Ishikawa (cell line): ENCODE data around the gene GATAD2B.

Experiments used
- CEBPB ChIP-seq: IDR thresholded peaks from 2 replicates; pipeline ENCODE4 v1.6.1; 2012
- CREB1 ChIP-seq: IDR thresholded peaks from 2 replicates; pipeline ENCODE4 v1.6.1; 2012; ENCODE audit warnings: low read depth
- EGR1 ChIP-seq: IDR thresholded peaks from 2 replicates; pipeline ENCODE4 v1.6.1; 2012
- EP300 ChIP-seq: IDR thresholded peaks from 2 replicates; pipeline ENCODE4 v1.6.1; 2012; ENCODE audit warnings: borderline replicate concordance
- FOXM1 ChIP-seq: IDR thresholded peaks from 2 replicates; pipeline ENCODE4 v1.6.1; 2012; ENCODE audit warnings: low read depth, borderline replicate concordance
- NFIC ChIP-seq: IDR thresholded peaks from 2 replicates; pipeline ENCODE4 v1.6.1; 2012
- RAD21 ChIP-seq: IDR thresholded peaks from 2 replicates; pipeline ENCODE4 v1.6.1; 2012; ENCODE audit warnings: low read depth
- TAF1 ChIP-seq: IDR thresholded peaks from 2 replicates; pipeline ENCODE4 v1.6.1; 2012; ENCODE audit warnings: low read depth, mild to moderate bottlenecking
- TCF12 ChIP-seq: IDR thresholded peaks from 2 replicates; pipeline ENCODE4 v1.6.1; 2012; ENCODE audit warnings: low read depth
- TEAD4 ChIP-seq: IDR thresholded peaks from 2 replicates; pipeline ENCODE4 v1.6.1; 2012
- YY1 ChIP-seq: IDR thresholded peaks from 2 replicates; pipeline ENCODE4 v1.6.1; 2012; ENCODE audit warnings: low read depth
- ZBTB7A ChIP-seq: IDR thresholded peaks from 2 replicates; pipeline ENCODE4 v1.6.1; 2012; ENCODE audit warnings: low read depth
- TF ChIP-seq, protein P1 (sequence below): IDR thresholded peaks from 2 replicates; pipeline ENCODE4 v1.6.1; 2012
- TF ChIP-seq, protein P2 (sequence below): IDR thresholded peaks from 2 replicates; pipeline ENCODE4 v1.6.1; 2012; ENCODE audit warnings: low read depth, mild to moderate bottlenecking
- TF ChIP-seq, protein P3 (sequence below): IDR thresholded peaks from 2 replicates; pipeline ENCODE4 v1.6.1; 2012

GATAD2B gene

DNA sequence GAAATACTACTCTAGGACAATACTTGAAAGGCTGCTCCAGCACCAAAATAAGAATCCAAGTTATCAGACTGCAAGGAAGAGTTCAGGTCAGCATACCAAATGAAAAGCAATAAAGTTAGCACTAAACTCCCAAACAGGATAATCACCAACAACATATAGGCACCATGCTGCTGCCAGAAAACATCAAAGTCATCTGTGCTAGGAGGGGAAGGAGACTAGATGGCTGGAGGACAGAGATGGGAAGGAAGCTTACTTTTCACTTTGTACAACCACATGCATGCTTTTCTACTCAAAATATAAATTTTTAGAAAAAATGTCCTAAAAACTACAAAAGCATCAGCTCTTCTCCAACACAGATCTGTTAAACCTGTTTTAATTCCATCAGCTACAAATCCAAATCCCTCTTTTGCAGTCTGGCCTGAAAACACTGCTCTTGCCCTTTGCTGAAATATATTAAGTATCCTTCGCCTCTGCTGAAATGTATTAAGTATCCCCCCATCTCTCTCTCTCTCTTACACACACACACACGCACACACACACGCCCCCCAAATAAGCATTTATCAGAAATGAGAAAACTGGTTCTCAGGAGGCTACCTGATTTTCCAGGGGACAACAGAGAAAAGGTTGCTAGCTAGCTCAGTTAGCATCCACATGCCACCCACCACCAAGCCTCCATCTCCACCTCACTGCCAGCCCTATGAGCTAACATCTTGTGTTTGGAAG lies 1.5 kb downstream of the GATAD2B start:
- TF ChIP-seq EGR1: no peak
- TF ChIP-seq CREB1: no peak
- TF ChIP-seq, protein P1, sequence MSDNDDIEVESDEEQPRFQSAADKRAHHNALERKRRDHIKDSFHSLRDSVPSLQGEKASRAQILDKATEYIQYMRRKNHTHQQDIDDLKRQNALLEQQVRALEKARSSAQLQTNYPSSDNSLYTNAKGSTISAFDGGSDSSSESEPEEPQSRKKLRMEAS: no peak
- TF ChIP-seq NFIC: no peak
- no peak for TF ChIP-seq TAF1
- TF ChIP-seq YY1: no peak
- TF ChIP-seq, protein P2, sequence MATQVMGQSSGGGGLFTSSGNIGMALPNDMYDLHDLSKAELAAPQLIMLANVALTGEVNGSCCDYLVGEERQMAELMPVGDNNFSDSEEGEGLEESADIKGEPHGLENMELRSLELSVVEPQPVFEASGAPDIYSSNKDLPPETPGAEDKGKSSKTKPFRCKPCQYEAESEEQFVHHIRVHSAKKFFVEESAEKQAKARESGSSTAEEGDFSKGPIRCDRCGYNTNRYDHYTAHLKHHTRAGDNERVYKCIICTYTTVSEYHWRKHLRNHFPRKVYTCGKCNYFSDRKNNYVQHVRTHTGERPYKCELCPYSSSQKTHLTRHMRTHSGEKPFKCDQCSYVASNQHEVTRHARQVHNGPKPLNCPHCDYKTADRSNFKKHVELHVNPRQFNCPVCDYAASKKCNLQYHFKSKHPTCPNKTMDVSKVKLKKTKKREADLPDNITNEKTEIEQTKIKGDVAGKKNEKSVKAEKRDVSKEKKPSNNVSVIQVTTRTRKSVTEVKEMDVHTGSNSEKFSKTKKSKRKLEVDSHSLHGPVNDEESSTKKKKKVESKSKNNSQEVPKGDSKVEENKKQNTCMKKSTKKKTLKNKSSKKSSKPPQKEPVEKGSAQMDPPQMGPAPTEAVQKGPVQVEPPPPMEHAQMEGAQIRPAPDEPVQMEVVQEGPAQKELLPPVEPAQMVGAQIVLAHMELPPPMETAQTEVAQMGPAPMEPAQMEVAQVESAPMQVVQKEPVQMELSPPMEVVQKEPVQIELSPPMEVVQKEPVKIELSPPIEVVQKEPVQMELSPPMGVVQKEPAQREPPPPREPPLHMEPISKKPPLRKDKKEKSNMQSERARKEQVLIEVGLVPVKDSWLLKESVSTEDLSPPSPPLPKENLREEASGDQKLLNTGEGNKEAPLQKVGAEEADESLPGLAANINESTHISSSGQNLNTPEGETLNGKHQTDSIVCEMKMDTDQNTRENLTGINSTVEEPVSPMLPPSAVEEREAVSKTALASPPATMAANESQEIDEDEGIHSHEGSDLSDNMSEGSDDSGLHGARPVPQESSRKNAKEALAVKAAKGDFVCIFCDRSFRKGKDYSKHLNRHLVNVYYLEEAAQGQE: no peak
- no peak for TF ChIP-seq TCF12
- no peak for TF ChIP-seq TEAD4
- TF ChIP-seq, protein P3, sequence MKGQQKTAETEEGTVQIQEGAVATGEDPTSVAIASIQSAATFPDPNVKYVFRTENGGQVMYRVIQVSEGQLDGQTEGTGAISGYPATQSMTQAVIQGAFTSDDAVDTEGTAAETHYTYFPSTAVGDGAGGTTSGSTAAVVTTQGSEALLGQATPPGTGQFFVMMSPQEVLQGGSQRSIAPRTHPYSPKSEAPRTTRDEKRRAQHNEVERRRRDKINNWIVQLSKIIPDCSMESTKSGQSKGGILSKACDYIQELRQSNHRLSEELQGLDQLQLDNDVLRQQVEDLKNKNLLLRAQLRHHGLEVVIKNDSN: no peak
- no peak for TF ChIP-seq RAD21
- no peak for TF ChIP-seq EP300
- no peak for TF ChIP-seq FOXM1
- no peak for TF ChIP-seq ZBTB7A
- no peak for TF ChIP-seq CEBPB

DNA sequence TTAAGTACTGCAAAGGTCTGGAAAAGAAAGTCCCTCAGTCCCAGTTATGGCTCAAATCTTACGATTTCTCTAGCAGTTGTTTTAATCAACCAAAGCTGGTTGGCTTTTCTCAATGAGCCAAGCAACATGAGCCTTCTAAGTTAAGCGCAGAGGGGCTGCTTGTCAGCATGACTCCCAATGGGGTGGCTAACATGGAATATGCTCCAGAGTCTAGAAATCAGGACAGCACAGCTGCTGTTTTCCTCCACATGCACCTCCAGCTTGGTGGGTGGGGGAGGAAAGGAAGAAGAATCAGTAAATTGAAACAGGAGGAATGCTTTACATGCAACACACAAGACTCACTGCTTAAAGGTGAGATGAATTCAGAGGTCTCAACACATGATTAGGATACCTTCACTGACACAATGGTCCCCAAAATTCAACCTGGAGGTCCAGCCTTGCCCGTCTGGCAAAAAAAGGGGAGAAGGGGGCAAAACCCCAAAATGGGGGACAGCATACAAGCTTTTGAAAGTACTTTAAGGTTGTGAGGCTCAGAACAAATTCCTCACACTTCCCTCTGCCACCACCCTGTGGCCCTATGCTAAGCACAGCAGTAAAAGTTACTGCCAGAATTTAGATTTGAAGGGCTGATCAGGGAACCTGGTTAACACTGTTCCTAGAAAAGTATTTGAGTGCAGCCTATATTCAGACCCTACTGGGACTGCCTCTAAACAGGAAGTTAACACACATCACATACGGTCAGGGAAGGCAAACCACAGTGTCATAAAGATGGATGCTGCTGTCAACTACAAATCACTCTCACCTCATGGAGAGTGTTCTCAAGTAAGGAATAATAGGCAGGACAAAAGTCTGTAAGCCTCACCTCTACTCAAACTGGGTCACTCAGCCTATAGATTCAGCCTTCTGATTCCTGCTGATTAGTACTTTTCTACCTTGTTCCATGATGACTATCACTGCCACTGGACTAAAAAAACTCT lies 2.6 kb downstream of the GATAD2B start:
- TF ChIP-seq, protein P3: no peak
- TF ChIP-seq, protein P1: no peak
- TF ChIP-seq TCF12 (no peak), YY1 (no peak), CREB1 (no peak), RAD21 (no peak), NFIC (no peak), TEAD4 (no peak), EP300 (no peak), TAF1 (no peak), ZBTB7A (no peak), FOXM1 (no peak), EGR1 (no peak), CEBPB (no peak)
- TF ChIP-seq, protein P2: no peak

DNA sequence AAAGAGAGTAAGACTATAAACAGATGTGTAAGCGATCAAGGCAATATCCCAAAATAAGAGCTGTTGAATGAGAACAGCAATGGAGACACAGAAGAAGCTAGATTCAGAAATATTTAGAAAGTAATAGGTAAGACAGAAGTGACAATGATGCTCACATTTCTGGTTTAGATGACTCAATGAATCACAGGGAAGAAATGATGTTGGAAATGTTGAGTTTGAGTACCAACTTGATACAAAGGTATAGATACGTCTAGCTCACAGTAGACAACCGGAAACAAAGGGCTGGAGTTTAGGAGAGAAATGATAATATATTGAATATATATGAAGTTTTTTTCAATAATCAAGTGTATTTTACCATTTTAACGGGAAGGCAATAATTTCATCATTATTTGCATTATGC lies 6.5 kb downstream of the GATAD2B start:
- no peak for TF ChIP-seq NFIC
- TF ChIP-seq, protein P3: no peak
- TF ChIP-seq YY1: no peak
- no peak for TF ChIP-seq FOXM1
- TF ChIP-seq EGR1: no peak
- TF ChIP-seq EP300: no peak
- TF ChIP-seq, protein P1: no peak
- no peak for TF ChIP-seq CEBPB
- TF ChIP-seq ZBTB7A: no peak
- TF ChIP-seq RAD21: no peak
- no peak for TF ChIP-seq TCF12
- TF ChIP-seq CREB1: no peak
- TF ChIP-seq, protein P2: no peak
